Measurements from ENCODE around the gene MPV17L2.

DNA sequence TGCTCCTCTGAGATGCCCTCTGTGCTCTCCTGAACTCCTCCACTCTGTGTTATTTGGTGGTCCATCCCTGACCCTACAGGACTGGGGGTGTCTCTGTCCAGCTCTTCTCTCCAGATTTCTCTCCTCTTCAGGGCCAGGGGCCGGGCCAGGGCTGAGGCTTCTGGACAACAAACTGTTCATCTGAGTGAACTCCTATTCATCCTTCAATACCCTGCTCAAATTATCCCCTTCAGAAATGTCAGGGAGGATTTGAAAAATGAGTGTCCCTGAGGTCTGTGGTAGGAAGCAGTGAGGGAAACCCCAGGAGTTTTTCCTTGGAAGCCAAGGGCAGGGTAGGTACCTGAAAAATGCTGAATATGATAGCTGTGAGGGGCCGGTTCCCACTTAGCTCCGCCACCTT, 25.6 kb downstream of the MPV17L2 start:
- TF ChIP-seq, protein P1, sequence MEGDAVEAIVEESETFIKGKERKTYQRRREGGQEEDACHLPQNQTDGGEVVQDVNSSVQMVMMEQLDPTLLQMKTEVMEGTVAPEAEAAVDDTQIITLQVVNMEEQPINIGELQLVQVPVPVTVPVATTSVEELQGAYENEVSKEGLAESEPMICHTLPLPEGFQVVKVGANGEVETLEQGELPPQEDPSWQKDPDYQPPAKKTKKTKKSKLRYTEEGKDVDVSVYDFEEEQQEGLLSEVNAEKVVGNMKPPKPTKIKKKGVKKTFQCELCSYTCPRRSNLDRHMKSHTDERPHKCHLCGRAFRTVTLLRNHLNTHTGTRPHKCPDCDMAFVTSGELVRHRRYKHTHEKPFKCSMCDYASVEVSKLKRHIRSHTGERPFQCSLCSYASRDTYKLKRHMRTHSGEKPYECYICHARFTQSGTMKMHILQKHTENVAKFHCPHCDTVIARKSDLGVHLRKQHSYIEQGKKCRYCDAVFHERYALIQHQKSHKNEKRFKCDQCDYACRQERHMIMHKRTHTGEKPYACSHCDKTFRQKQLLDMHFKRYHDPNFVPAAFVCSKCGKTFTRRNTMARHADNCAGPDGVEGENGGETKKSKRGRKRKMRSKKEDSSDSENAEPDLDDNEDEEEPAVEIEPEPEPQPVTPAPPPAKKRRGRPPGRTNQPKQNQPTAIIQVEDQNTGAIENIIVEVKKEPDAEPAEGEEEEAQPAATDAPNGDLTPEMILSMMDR (conservative IDR thresholded peaks at IDR 0.05): no peak
- no peak for TF ChIP-seq ZFX (IDR thresholded peaks at IDR 0.05)

Measured in C4-2B (cell line).